Measurements from ENCODE around the gene RIMBP2.

The RIMBP2 gene

DNA sequence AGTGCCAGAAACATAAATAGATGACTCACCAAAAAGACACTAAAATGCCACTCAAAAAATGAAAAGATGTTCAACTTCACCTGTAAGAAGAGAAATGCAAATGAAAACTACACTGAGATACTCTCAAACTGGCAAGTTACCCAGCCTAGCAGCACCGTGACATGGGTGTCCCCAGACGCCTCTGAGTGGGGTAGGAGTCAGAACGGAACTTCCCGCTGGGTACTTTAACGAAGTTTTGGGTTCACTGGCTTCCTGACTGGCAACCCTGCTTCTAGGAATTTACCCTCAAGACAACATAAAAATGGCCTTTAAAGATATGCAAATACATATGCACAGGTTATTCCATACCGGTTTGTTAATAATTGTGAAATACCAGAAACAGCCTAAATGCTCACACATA lies 52.6 kb downstream of the RIMBP2 start:
- TF ChIP-seq GABPA (IDR thresholded peaks at IDR 0.05; ENCODE audit: low read depth) (no peak), SPI1 (IDR thresholded peaks at IDR 0.05; ENCODE audit: borderline replicate concordance, low read depth) (no peak), POLR2AphosphoS5 (IDR thresholded peaks at IDR 0.05; ENCODE audit: low read depth) (no peak)
- TF ChIP-seq, protein P1, sequence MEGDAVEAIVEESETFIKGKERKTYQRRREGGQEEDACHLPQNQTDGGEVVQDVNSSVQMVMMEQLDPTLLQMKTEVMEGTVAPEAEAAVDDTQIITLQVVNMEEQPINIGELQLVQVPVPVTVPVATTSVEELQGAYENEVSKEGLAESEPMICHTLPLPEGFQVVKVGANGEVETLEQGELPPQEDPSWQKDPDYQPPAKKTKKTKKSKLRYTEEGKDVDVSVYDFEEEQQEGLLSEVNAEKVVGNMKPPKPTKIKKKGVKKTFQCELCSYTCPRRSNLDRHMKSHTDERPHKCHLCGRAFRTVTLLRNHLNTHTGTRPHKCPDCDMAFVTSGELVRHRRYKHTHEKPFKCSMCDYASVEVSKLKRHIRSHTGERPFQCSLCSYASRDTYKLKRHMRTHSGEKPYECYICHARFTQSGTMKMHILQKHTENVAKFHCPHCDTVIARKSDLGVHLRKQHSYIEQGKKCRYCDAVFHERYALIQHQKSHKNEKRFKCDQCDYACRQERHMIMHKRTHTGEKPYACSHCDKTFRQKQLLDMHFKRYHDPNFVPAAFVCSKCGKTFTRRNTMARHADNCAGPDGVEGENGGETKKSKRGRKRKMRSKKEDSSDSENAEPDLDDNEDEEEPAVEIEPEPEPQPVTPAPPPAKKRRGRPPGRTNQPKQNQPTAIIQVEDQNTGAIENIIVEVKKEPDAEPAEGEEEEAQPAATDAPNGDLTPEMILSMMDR (IDR thresholded peaks at IDR 0.05; ENCODE audit: insufficient read depth, low read length) = no peak
- TF ChIP-seq, protein P2, sequence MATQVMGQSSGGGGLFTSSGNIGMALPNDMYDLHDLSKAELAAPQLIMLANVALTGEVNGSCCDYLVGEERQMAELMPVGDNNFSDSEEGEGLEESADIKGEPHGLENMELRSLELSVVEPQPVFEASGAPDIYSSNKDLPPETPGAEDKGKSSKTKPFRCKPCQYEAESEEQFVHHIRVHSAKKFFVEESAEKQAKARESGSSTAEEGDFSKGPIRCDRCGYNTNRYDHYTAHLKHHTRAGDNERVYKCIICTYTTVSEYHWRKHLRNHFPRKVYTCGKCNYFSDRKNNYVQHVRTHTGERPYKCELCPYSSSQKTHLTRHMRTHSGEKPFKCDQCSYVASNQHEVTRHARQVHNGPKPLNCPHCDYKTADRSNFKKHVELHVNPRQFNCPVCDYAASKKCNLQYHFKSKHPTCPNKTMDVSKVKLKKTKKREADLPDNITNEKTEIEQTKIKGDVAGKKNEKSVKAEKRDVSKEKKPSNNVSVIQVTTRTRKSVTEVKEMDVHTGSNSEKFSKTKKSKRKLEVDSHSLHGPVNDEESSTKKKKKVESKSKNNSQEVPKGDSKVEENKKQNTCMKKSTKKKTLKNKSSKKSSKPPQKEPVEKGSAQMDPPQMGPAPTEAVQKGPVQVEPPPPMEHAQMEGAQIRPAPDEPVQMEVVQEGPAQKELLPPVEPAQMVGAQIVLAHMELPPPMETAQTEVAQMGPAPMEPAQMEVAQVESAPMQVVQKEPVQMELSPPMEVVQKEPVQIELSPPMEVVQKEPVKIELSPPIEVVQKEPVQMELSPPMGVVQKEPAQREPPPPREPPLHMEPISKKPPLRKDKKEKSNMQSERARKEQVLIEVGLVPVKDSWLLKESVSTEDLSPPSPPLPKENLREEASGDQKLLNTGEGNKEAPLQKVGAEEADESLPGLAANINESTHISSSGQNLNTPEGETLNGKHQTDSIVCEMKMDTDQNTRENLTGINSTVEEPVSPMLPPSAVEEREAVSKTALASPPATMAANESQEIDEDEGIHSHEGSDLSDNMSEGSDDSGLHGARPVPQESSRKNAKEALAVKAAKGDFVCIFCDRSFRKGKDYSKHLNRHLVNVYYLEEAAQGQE (IDR thresholded peaks at IDR 0.05; ENCODE audit: insufficient replicate concordance, low read depth) = no peak
- H3K27ac ChIP-seq (replicated peaks) = no peak overlapping the region
- no peak overlapping the region for H3K4me3 ChIP-seq (replicated peaks; ENCODE audit: insufficient read depth, low read length)
- no peak for DNase-seq (ENCODE audit: low read depth in 1 of 2, low spot score in 1 of 2)
- no peaks in the 10 kb centered on the region for H3K27me3 ChIP-seq (ENCODE audit: insufficient read depth, poor library complexity, severe bottlenecking)

DNA sequence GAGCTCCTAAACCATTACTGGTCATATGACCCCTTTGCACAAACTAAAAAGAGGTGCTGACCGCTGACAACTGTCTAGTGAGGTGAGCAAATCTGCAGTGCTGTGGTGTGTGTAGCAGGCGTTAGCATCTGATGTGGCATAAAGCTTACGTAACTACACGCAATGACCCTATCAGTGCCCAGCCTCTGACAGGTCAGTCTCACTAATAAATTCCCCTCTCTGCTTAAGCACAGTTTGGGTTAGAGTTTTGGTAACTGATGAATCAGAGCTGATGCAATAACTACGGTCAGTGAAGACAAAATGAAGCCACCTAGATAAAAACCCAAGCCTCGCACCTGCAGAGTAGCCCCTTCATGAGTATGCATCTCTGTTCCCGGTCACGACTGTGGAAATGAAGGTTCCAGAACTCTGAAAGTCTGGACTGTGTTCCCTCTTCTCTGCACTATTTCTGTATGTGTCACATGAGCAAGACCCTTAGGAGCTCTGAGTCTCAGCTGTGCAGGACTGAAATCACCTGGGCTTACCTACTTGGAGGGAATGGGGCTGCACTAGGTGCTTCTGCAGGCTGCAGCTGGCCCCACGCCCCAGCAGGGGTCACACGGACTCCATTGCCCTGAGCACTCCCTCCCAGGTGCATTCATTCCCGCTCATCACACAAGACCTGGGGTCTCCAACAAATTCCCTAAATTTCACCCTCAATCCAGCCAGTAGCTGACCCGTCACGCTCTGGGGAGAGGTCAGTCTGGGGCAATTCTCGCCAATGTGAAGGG lies 54.4 kb downstream of the RIMBP2 start:
- no peak for DNase-seq (ENCODE audit: low read depth in 1 of 2, low spot score in 1 of 2)
- TF ChIP-seq, protein P1 (IDR thresholded peaks at IDR 0.05; ENCODE audit: insufficient read depth, low read length) = no peak
- TF ChIP-seq, protein P2 (IDR thresholded peaks at IDR 0.05; ENCODE audit: insufficient replicate concordance, low read depth) = no peak
- TF ChIP-seq SPI1 (IDR thresholded peaks at IDR 0.05; ENCODE audit: borderline replicate concordance, low read depth) (no peak), GABPA (IDR thresholded peaks at IDR 0.05; ENCODE audit: low read depth) (no peak)
- no peak overlapping the region for H3K4me3 ChIP-seq (replicated peaks; ENCODE audit: insufficient read depth, low read length)
- H3K27me3 ChIP-seq (ENCODE audit: insufficient read depth, poor library complexity, severe bottlenecking) = no peaks in the 10 kb centered on the region
- no peak overlapping the region for H3K27ac ChIP-seq (replicated peaks)

DNA sequence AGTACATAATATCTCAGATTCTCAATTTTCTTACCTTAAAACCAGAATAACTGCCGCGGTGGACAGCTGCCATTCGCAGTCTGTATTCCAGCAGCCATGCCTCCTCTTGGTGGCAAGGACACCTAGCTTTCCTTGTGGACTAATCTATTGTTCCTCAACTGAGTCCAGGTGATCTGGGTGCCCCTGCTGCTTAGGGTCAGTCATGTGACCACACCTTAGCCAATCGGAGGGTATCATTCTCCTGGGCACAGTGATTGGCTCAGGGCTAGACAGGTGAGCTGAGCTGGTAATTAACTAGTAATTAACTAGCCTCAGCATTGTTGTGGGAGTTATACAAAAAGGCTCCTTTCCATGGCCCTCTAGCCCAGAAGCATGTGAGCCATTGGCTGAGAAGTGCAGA lies 55.0 kb downstream of the RIMBP2 start:
- DNase-seq (ENCODE audit: low read depth in 1 of 2, low spot score in 1 of 2) = no peak

More for the DNA sequence above, 55.0 kb downstream of the RIMBP2 start:
- TF ChIP-seq, protein P2 (IDR thresholded peaks at IDR 0.05; ENCODE audit: insufficient replicate concordance, low read depth) = no peak
- TF ChIP-seq SPI1 (IDR thresholded peaks at IDR 0.05; ENCODE audit: borderline replicate concordance, low read depth) (no peak), POLR2AphosphoS5 (IDR thresholded peaks at IDR 0.05; ENCODE audit: low read depth) (no peak), GABPA (IDR thresholded peaks at IDR 0.05; ENCODE audit: low read depth) (no peak)
- TF ChIP-seq, protein P1 (IDR thresholded peaks at IDR 0.05; ENCODE audit: insufficient read depth, low read length) = no peak
- Histone ChIP-seq H3K4me3 (replicated peaks; ENCODE audit: insufficient read depth, low read length) (no peak overlapping the region), H3K27me3 (ENCODE audit: insufficient read depth, poor library complexity, severe bottlenecking) (no peaks in the 10 kb centered on the region), H3K27ac (replicated peaks) (no peak overlapping the region)

Data from HL-60 (cell line).